ENCODE data around the gene KDM2B. TPM values are rescaled to one million over a fixed set of nuclear protein-coding genes. Genes with fewer than 3 reads are reported as not detected.
A peak's percentile ranks its signal among the peaks of the same experiment; 100 is the strongest.

Gene KDM2B
- total and polyA plus RNA-seq, 10 of the 15 experiments (the other 5 are each of a cell fraction or from before 2014, with no cell fraction given) = 13.6 to 124 (median 40.4) TPM

DNA sequence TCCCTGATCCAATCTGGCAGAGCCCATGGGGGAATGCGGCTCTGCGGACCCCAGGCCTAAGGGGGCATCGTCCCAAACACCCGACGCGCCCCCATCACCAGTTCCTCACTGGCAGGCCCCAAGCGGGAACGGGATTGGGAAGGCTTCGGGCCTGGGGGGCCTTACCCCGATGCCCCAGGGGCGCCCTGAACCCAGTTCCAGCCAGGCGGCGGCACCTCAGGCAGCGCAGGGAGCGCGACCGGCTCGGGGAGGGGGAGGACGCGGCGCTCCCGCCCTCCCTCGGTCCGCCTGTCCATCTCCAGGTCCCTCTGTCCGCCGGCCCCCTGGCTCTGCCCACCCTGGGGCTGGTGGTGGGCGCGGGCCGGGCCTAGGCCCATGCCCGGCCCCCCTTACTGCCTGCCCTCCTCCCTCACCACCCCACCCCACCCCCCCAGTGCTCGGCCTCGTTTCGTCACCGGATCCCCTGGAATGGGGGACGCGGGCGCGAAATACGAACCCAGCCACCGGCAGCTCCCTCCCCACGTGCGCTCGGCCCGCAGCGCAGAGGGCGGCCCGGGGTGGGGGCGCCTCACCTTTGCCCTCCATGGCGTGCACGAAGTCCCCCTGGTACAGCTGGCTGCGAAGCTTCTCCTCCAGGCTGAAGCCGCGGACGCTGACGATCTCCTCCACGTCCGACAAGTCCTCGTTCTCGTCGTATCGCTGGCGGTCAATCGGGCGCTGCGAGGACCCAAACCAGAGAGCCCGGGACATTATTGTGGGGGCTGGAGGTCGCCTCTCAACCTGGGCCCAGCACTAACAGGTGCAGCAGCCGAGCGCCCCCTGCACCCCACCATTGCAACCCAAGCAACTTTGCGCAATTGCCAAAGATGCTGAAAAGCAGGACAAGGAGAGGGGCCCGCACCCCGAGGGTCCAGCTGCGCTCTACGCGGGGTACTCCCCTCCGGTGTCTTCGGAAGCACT, 2.3 kb downstream of the KDM2B start (continued):
- TF ChIP-seq TARDBP (IDR thresholded peaks at IDR 0.05; ENCODE audit: borderline replicate concordance) (no peak), NKRF (conservative IDR thresholded peaks at IDR 0.05) (peak; percentile 60)

DNA sequence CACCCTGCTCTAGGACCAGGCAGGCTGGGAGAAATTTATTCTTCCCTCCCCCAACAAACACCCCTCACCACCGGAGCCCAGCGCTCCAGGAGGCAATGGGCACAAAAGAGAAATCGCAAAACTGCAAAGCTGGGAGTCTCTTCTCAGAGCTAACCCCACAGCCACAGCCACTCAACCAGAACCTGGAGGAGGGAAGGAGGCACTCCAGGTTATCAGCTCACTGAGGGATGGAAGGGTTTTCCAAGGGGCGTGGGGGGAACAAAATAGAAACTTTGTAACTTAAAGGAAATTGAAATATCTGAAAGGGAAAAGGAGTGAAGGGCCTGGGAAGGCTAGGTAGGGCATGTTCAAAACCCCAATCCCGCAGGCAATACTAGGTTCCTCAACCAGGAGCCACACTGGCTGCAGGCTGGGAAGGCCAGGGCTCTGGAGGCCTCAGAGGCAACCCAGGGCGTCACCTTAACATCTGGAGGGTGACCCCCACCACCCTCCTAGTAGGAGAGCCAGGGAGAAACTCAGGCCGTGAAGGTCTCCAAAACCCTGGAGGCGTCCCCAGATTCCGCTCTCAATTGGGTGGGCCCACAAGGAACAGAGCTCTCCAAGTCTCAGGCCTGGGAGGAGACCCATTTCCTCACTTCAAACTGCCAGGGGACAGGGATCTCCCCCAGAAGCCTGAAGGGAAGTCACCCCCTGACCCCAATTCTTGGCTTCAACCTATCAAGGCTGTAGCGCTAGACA, 3.2 kb downstream of the KDM2B start:
- BruUV-seq (replicated peaks) = no TSS peak
- Histone ChIP-seq H2AFZ (ENCODE audit: control insufficient read depth, low read depth, low read length) (no peak overlapping the region), H3K9ac (ENCODE audit: control insufficient read depth, insufficient read depth, low read length) (peak overlapping the region; percentile 18; the same call in 1 of the 2 replicates), H4K20me1 (ENCODE audit: control insufficient read depth, insufficient read depth) (no peaks in the 10 kb centered on the region), H3K27ac (ENCODE audit: control insufficient read depth, insufficient read depth) (peak overlapping the region; percentile 50), H3K79me2 (ENCODE audit: control insufficient read depth, insufficient read depth, low read length) (peaks cover 14% of the 10 kb centered on the region), H3K9me3 (replicated peaks; ENCODE audit: control insufficient read depth, insufficient read depth, low read length) (no peaks in the 10 kb centered on the region), H3K4me3 (peak overlapping the region; percentile 45), H3K36me3 (ENCODE audit: control insufficient read depth in 2 of 2, insufficient read depth in 2 of 2, low read length in 1 of 2) (no peaks in the 10 kb centered on the region), H3K27me3 (replicated peaks in 1 of 2; ENCODE audit: control insufficient read depth in 2 of 2, insufficient read depth in 2 of 2, low read length in 1 of 2) (no peaks in the 10 kb centered on the region), H3K4me1 (ENCODE audit: control insufficient read depth, insufficient read depth, low read length) (peaks cover 19% of the 10 kb centered on the region), H3K4me2 (ENCODE audit: control insufficient read depth, insufficient read depth) (peak overlapping the region; percentile 47)
- DNase-seq (ENCODE audit: low read depth, low spot score) (no peak), FAIRE-seq (no peak), ATAC-seq (no peak)
- CTCF ChIA-PET = interaction anchor here (0.7 to 5.1 kb wide), 16 partner anchors 12 to 91 kb away, joined by 3 to 40 read pairs (median 4); partner anchors contain the start of gene MORN3
- WGBS (ENCODE audit: insufficient coverage, insufficient replicate concordance, low lambda C conversion rate, missing lambda C conversion rate) = 85% methylated on average over 10 of the region's 10 CpGs
- intact Hi-C loops (cut with micrococcal nuclease; ENCODE audit: unreplicated experiment) (no loop called here), in situ Hi-C loops (cut with MboI) (no loop called here)
- RAD21 ChIA-PET (ENCODE audit: unreplicated experiment) = interaction anchor here (0.9 to 5.8 kb wide), 15 partner anchors 12 to 109 kb away, joined by 3 to 51 read pairs (median 4); partner anchors contain the start of gene ORAI1
- SMC1A ChIA-PET (ENCODE audit: uncharacterized antibody, unreplicated experiment) = interaction anchor here (0.7 to 7.3 kb wide), 17 partner anchors 8 to 109 kb away, joined by 3 to 48 read pairs (median 3); no protein-coding TSS in a partner anchor
- POLR2A ChIA-PET = interaction anchor here (0.6 to 8.1 kb wide), 15 partner anchors 10 to 319 kb away, joined by 3 to 87 read pairs (median 4); no protein-coding TSS in a partner anchor
- TF ChIP-seq IRF4 (IDR thresholded peaks at IDR 0.05; ENCODE audit: low read depth, low read length) = no peak
- TF ChIP-seq KLF5 (IDR thresholded peaks at IDR 0.05; ENCODE audit: partially characterized antibody) = no peak
- no peak for TF ChIP-seq MTA3 (IDR thresholded peaks at IDR 0.05; ENCODE audit: borderline replicate concordance, low read length)
- TF ChIP-seq NKRF (conservative IDR thresholded peaks at IDR 0.05) = 0 out of 2 replicates have a peak, but pooled peaks have one; percentile 24
- TF ChIP-seq HDAC6 (IDR thresholded peaks at IDR 0.05; ENCODE audit: unreplicated experiment) = no peak
- no peak for TF ChIP-seq FOXM1 (IDR thresholded peaks at IDR 0.05; ENCODE audit: low read depth, low read length)
- no peak for TF ChIP-seq ZBED1 (IDR thresholded peaks at IDR 0.05; ENCODE audit: borderline replicate concordance)
- TF ChIP-seq BCL11A (IDR thresholded peaks at IDR 0.05; ENCODE audit: low read depth, low read length) = no peak
- TF ChIP-seq PKNOX1 (IDR thresholded peaks at IDR 0.05) = no peak
- TF ChIP-seq POU2F2 (IDR thresholded peaks at IDR 0.05; ENCODE audit: borderline replicate concordance, low read depth, low read length) = no peak
- TF ChIP-seq RAD21 (IDR thresholded peaks at IDR 0.05; ENCODE audit: insufficient read depth, low read depth, low read length) = no peak
- no peak for TF ChIP-seq MYB (IDR thresholded peaks at IDR 0.05; ENCODE audit: borderline replicate concordance, low read depth, low read length)
- no peak for TF ChIP-seq NBN (IDR thresholded peaks at IDR 0.05)

All from GM12878 (cell line).